Caco-2 (cell line): ENCODE data around the gene VAV2. TPM values are rescaled to one million over a fixed set of nuclear protein-coding genes. Genes with fewer than 3 reads are reported as not detected.

ENCODE experiments used
- BruUV-seq: library from RNA; stranded (reverse); fragments of 400-500 nt; replicated peaks from 2 replicates; lab custom pipeline; 2021; lab: Mats Ljungman, UMichigan
- CTCF ChIA-PET: fragments of 300-600 bp; sonication (Branson Sonifier 250); formaldehyde crosslinking; loops from one replicate; lab custom pipeline; 2022; ENCODE audit warnings: antibody characterized with exemption; lab: Charles Lee
- POLR2A ChIA-PET: fragments of 300-600 bp; sonication (Branson Sonifier 250); formaldehyde crosslinking; loops from one replicate; lab custom pipeline; 2022; ENCODE audit warnings: antibody characterized with exemption; lab: Charles Lee
- DNase-seq, 2 experiments: peaks; one replicate each; pipeline versions ENCODE4 v3.0.0 to v3.0.0-alpha.2; 2020 to 2022
- H3K27me3 ChIP-seq: replicated peaks from 2 replicates; pipeline ENCODE4 v1.6.0; 2011; ENCODE audit warnings: low read length; ENCODE audit not compliant: control insufficient read depth, insufficient read depth
- H3K36me3 ChIP-seq: 2 replicates; pipeline ENCODE4 v1.5.1; 2011; ENCODE audit warnings: low read length; ENCODE audit not compliant: control insufficient read depth, insufficient read depth
- H3K4me1 ChIP-seq: fragments of 250-450 bp; sonication (Bioruptor Pico); 2 replicates; pipeline ENCODE4 v1.5.1; 2020; ENCODE audit warnings: mild to moderate bottlenecking
- H3K4me3 ChIP-seq: 2 replicates; pipeline ENCODE4 v1.5.1; 2011; ENCODE audit warnings: low read depth, mild to moderate bottlenecking, control low read depth, low read length
- H3K9me3 ChIP-seq: fragments of 250-450 bp; sonication (Bioruptor Pico); 2 replicates; pipeline ENCODE4 v1.5.1; 2020; ENCODE audit warnings: mild to moderate bottlenecking, moderate library complexity
- H3K27ac Mint-ChIP-seq: one replicate; pipeline ENCODE4 v1.8.0; 2022; ENCODE audit warnings: mixed read lengths; ENCODE audit not compliant: unreplicated experiment
- H3K27me3 Mint-ChIP-seq: one replicate; pipeline ENCODE4 v1.8.0; 2022; ENCODE audit warnings: mixed read lengths; ENCODE audit not compliant: insufficient read depth, unreplicated experiment
- H3K36me3 Mint-ChIP-seq: one replicate; pipeline ENCODE4 v1.8.0; 2022; ENCODE audit warnings: mild to moderate bottlenecking, mixed read lengths; ENCODE audit not compliant: insufficient read depth, unreplicated experiment
- H3K4me1 Mint-ChIP-seq: one replicate; pipeline ENCODE4 v1.8.0; 2022; ENCODE audit warnings: low read depth, mixed read lengths; ENCODE audit not compliant: unreplicated experiment
- H3K4me3 Mint-ChIP-seq: one replicate; pipeline ENCODE4 v1.8.0; 2022; ENCODE audit warnings: mild to moderate bottlenecking, moderate library complexity, mixed read lengths; ENCODE audit not compliant: unreplicated experiment
- H3K9me3 Mint-ChIP-seq: one replicate; pipeline ENCODE4 v1.8.0; 2022; ENCODE audit warnings: mixed read lengths; ENCODE audit not compliant: unreplicated experiment
- intact Hi-C: fragments of 100-400 bp; cut with micrococcal nuclease; formaldehyde crosslinking; loops from one replicate; pipeline ENCODE4 v1.10.0; 2022; ENCODE audit not compliant: unreplicated experiment
- total RNA-seq: library from RNA; stranded (reverse); gene quantifications from 2 replicates; pipeline ENCODE4 v1.2.3, GENCODE V29; 2022
- TF ChIP-seq, protein P1 (sequence below), 2 experiments: fragments of 200-600 bp in 1 of 2; IDR thresholded peaks; 1 replicate in 1 of 2; 2 replicates in 1 of 2; pipeline versions ENCODE4 v1.5.1 to v1.8.0; 2011 to 2022; ENCODE audit warnings: antibody characterized with exemption in 1 of 2, control low read depth in 1 of 2, inconsistent platforms in 1 of 2, low read depth in 1 of 2, low read length in 1 of 2, mild to moderate bottlenecking in 1 of 2, moderate library complexity in 1 of 2; ENCODE audit not compliant: insufficient read depth in 1 of 2, severe bottlenecking in 1 of 2, unreplicated experiment in 1 of 2

VAV2 gene
- total RNA-seq, 1 experiment from 2014 or later: 55.3 TPM

- H3K27me3 Mint-ChIP-seq: no peaks in the 10 kb centered on the region
- CTCF ChIA-PET: no interaction called here
- no peak for DNase-seq
Observed at GRCh38 chr9:133797406-133798105, 194.6 kb downstream of the VAV2 start.

GRCh38 chr9:133796562-133796961 lies 195.6 kb downstream of the VAV2 start:
- H3K36me3 ChIP-seq: peaks cover 2% of the 10 kb centered on the region
- no peak overlapping the region for H3K4me3 ChIP-seq
- TF ChIP-seq, protein P1, sequence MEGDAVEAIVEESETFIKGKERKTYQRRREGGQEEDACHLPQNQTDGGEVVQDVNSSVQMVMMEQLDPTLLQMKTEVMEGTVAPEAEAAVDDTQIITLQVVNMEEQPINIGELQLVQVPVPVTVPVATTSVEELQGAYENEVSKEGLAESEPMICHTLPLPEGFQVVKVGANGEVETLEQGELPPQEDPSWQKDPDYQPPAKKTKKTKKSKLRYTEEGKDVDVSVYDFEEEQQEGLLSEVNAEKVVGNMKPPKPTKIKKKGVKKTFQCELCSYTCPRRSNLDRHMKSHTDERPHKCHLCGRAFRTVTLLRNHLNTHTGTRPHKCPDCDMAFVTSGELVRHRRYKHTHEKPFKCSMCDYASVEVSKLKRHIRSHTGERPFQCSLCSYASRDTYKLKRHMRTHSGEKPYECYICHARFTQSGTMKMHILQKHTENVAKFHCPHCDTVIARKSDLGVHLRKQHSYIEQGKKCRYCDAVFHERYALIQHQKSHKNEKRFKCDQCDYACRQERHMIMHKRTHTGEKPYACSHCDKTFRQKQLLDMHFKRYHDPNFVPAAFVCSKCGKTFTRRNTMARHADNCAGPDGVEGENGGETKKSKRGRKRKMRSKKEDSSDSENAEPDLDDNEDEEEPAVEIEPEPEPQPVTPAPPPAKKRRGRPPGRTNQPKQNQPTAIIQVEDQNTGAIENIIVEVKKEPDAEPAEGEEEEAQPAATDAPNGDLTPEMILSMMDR (IDR thresholded peaks at IDR 0.05; ENCODE audit: insufficient read depth in 1 of 2, low read depth in 1 of 2, low read length in 1 of 2, severe bottlenecking in 1 of 2, unreplicated experiment in 1 of 2): no peak
- Mint-ChIP-seq H3K27ac (no peak overlapping the region), H3K27me3 (no peaks in the 10 kb centered on the region), H3K36me3 (peaks cover 51% of the 10 kb centered on the region), H3K9me3 (no peaks in the 10 kb centered on the region), H3K4me3 (no peak overlapping the region), H3K4me1 (no peaks in the 10 kb centered on the region)
- H3K4me1 ChIP-seq: no peaks in the 10 kb centered on the region
- H3K27me3 ChIP-seq: no peaks in the 10 kb centered on the region
- intact Hi-C loops: no loop called here
- POLR2A ChIA-PET: no interaction called here
- no peak for DNase-seq
- H3K9me3 ChIP-seq: no peaks in the 10 kb centered on the region
- no TSS peak for BruUV-seq
- CTCF ChIA-PET: no interaction called here

More at GRCh38 chr9:133797406-133798105, 194.6 kb downstream of the VAV2 start:
- no peaks in the 10 kb centered on the region for H3K9me3 ChIP-seq
- BruUV-seq: no TSS peak
- no peak overlapping the region for H3K4me3 Mint-ChIP-seq
- POLR2A ChIA-PET: no interaction called here
- no peaks in the 10 kb centered on the region for H3K9me3 Mint-ChIP-seq
- no peaks in the 10 kb centered on the region for H3K4me1 Mint-ChIP-seq
- intact Hi-C loops: no loop called here
- TF ChIP-seq, protein P1 (IDR thresholded peaks at IDR 0.05; ENCODE audit: insufficient read depth in 1 of 2, low read depth in 1 of 2, low read length in 1 of 2, severe bottlenecking in 1 of 2, unreplicated experiment in 1 of 2): no peak
- no peaks in the 10 kb centered on the region for H3K4me1 ChIP-seq
- no peak overlapping the region for H3K27ac Mint-ChIP-seq
- H3K36me3 Mint-ChIP-seq: peaks cover 47% of the 10 kb centered on the region
- no peak overlapping the region for H3K4me3 ChIP-seq
- no peaks in the 10 kb centered on the region for H3K27me3 ChIP-seq
- H3K36me3 ChIP-seq: no peaks in the 10 kb centered on the region; the same call in 1 of the 2 replicates

GRCh38 chr9:133795049-133795448 lies 197.1 kb downstream of the VAV2 start:
- no TSS peak for BruUV-seq
- Histone ChIP-seq H3K36me3 (peaks cover 2% of the 10 kb centered on the region), H3K4me3 (no peak overlapping the region), H3K27me3 (no peaks in the 10 kb centered on the region), H3K4me1 (no peaks in the 10 kb centered on the region), H3K9me3 (no peaks in the 10 kb centered on the region)
- TF ChIP-seq, protein P1 (IDR thresholded peaks at IDR 0.05; ENCODE audit: insufficient read depth in 1 of 2, low read depth in 1 of 2, low read length in 1 of 2, severe bottlenecking in 1 of 2, unreplicated experiment in 1 of 2): no peak
- Mint-ChIP-seq H3K9me3 (no peaks in the 10 kb centered on the region), H3K27ac (no peak overlapping the region), H3K4me3 (no peak overlapping the region), H3K4me1 (no peaks in the 10 kb centered on the region), H3K27me3 (no peaks in the 10 kb centered on the region), H3K36me3 (peaks cover 50% of the 10 kb centered on the region)
- ChIA-PET POLR2A (no interaction called here), CTCF (interaction anchor here (0.5 kb wide), 1 partner anchor 13 kb away, joined by 3 read pairs; no protein-coding TSS in a partner anchor)
- DNase-seq: no peak
- intact Hi-C loops: no loop called here
